Gastrocnemius medialis (tissue), 4 donors: Measurements from ENCODE around the gene EEFSEC. TPM values are rescaled to one million over a fixed set of nuclear protein-coding genes. Genes with fewer than 3 reads are reported as not detected.
A peak's percentile ranks its signal among the peaks of the same experiment; 100 is the strongest.

Source experiments
- ATAC-seq, 2 donors: fragments of 150-250 bp; one replicate each; pipeline ENCODE4 v1.9.1; 2016
- DNase-seq, 2 donors: peaks; one replicate each; pipeline ENCODE4 v3.0.0-alpha.2; 2019
- H3K27ac ChIP-seq, 4 donors: fragments of 200-600 bp; sonication (generic); 1 replicate in 1 of 4; 2 replicates in 3 of 4; pipeline ENCODE4 v1.5.1; 2016 to 2018; ENCODE audit warnings: mild to moderate bottlenecking in 2 of 4, moderate library complexity in 1 of 4
- H3K27me3 ChIP-seq, 3 donors: fragments of 200-600 bp; sonication (generic) in 2 of 3; 1 replicate in 1 of 3; 2 replicates in 2 of 3; pipeline versions ENCODE4 v1.5.1 to v1.6.0; 2016 to 2019; ENCODE audit warnings: mild to moderate bottlenecking in 1 of 3, moderate library complexity in 1 of 3
- H3K36me3 ChIP-seq, 2 donors: fragments of 200-600 bp; sonication (generic) in 1 of 2; one replicate each; pipeline ENCODE4 v1.5.1; 2017 to 2018
- H3K4me1 ChIP-seq, 2 donors: fragments of 200-600 bp; sonication (generic) in 1 of 2; one replicate each; pipeline ENCODE4 v1.5.1; 2016 to 2017; ENCODE audit warnings: mild to moderate bottlenecking in 2 of 2
- H3K4me3 ChIP-seq, 4 donors: fragments of 200-600 bp; sonication (generic) in 3 of 4; 1 replicate in 1 of 4; 2 replicates in 3 of 4; pipeline ENCODE4 v1.5.1; 2016 to 2019; ENCODE audit warnings: mild to moderate bottlenecking in 2 of 4
- H3K9me3 ChIP-seq, 3 donors: fragments of 200-600 bp; sonication (generic) in 2 of 3; 1 replicate in 1 of 3; 2 replicates in 2 of 3; pipeline ENCODE4 v1.5.1; 2016 to 2019
- CTCF ChIP-seq, 5 experiments: fragments of 450-650 bp in 3 of 5; fragments of 200-600 bp in 2 of 5; sonication (generic) in 2 of 5; IDR thresholded peaks in 4 of 5; conservative IDR thresholded peaks in 1 of 5; 1 replicate in 4 of 5; 2 replicates in 1 of 5; pipeline ENCODE4 v1.5.1; 2016 to 2019; ENCODE audit warnings: antibody characterized with exemption in 5 of 5, mild to moderate bottlenecking in 3 of 5, moderate library complexity in 3 of 5
- POLR2A ChIP-seq, 2 donors: fragments of 450-650 bp; IDR thresholded peaks; one replicate each; pipeline ENCODE4 v1.6.1; 2017; ENCODE audit warnings: antibody characterized with exemption in 2 of 2, mild to moderate bottlenecking in 2 of 2, moderate library complexity in 2 of 2
- in situ Hi-C, 4 donors: fragments of 200-750 bp; cut with MboI; loops; one replicate each; pipeline versions ENCODE4 v1.15.0 to v1.8.0; 2017; ENCODE audit warnings: low sequenced_read_pairs in 4 of 4
- intact Hi-C: fragments of 100-400 bp; cut with DNase I; formaldehyde crosslinking; loops from one replicate; pipeline ENCODE4 v1.15.1; 2023; ENCODE audit warnings: low total_unique reads
- total RNA-seq, 4 donors: library from RNA; depleted of rRNA; stranded (reverse); fragments of >200 nt; gene quantifications; one replicate each; pipeline versions ENCODE4 v1.1.0 to v1.2.3, GENCODE V29; 2016

The EEFSEC gene
- total RNA-seq, 4 donors from 2014 or later: 21.0 to 29.4 (median 23.4) TPM

- in situ Hi-C loops: no loop called here
- H3K27me3 ChIP-seq: no peaks in the 10 kb centered on the region
- DNase-seq (no peak), ATAC-seq (no peak)
- H3K4me3 ChIP-seq: no peak overlapping the region
- no peak overlapping the region for H3K27ac ChIP-seq
- no peak for TF ChIP-seq POLR2A (IDR thresholded peaks at IDR 0.05)
- peaks cover 10 to 14% of the 10 kb centered on the region in 2 donors for H3K4me1 ChIP-seq
- peaks cover 0 to 6% of the 10 kb centered on the region in 2 donors for H3K36me3 ChIP-seq
- H3K9me3 ChIP-seq: no peaks in the 10 kb centered on the region
- intact Hi-C loops: no loop called here
Measured at GRCh38 chr3:128163432-128163831, 10.2 kb downstream of the EEFSEC start.

DNA sequence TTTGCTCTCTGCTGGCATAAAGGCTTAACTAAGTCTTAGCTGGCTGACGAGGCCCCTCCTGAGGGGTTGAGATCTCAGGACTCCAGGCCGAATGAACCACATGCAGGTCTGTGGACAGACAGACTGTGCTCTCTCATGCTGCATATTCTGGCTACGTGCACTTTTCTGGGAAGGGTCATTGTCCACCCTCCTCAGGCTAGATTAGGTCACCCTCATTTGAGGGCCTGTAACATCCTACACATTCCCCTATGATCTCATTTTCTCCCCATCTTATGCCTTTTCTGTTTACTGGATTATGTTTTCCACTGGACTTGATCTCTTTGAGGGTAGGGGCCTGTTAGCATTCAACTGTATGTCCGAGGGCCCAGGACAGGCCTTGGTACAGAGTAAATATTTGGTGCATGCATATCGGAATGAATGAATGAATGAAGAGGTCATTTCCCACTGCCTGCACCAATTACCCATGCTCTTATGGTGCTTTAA is 13.7 kb downstream of the EEFSEC start:
- no peak for TF ChIP-seq CTCF (IDR thresholded peaks at IDR 0.05 in 4 of 5, conservative IDR thresholded peaks at IDR 0.05 in 1 of 5)
- no peak for TF ChIP-seq POLR2A (IDR thresholded peaks at IDR 0.05)
- H3K27ac ChIP-seq: no peak overlapping the region
- intact Hi-C loops (no loop called here), in situ Hi-C loops (no loop called here)
- DNase-seq (no peak), ATAC-seq (no peak)
- H3K27me3 ChIP-seq: no peaks in the 10 kb centered on the region
- H3K4me3 ChIP-seq: no peak overlapping the region
- H3K9me3 ChIP-seq: no peaks in the 10 kb centered on the region
- H3K36me3 ChIP-seq: no peaks in the 10 kb centered on the region
- H3K4me1 ChIP-seq: peaks cover 15 to 16% of the 10 kb centered on the region in 2 donors

- Histone ChIP-seq H3K4me1 (peaks cover 15 to 16% of the 10 kb centered on the region in 2 donors), H3K36me3 (no peaks in the 10 kb centered on the region), H3K4me3 (no peak overlapping the region), H3K9me3 (no peaks in the 10 kb centered on the region), H3K27me3 (no peaks in the 10 kb centered on the region), H3K27ac (peak overlapping the region in 1 of 4 donors; percentile 29)
- intact Hi-C loops (no loop called here), in situ Hi-C loops (no loop called here)
- TF ChIP-seq CTCF (IDR thresholded peaks at IDR 0.05 in 4 of 5, conservative IDR thresholded peaks at IDR 0.05 in 1 of 5) (no peak), POLR2A (IDR thresholded peaks at IDR 0.05) (no peak)
- ATAC-seq: no peak
- DNase-seq: no peak
Measured at GRCh38 chr3:128167646-128167972, 14.3 kb downstream of the EEFSEC start.

DNA sequence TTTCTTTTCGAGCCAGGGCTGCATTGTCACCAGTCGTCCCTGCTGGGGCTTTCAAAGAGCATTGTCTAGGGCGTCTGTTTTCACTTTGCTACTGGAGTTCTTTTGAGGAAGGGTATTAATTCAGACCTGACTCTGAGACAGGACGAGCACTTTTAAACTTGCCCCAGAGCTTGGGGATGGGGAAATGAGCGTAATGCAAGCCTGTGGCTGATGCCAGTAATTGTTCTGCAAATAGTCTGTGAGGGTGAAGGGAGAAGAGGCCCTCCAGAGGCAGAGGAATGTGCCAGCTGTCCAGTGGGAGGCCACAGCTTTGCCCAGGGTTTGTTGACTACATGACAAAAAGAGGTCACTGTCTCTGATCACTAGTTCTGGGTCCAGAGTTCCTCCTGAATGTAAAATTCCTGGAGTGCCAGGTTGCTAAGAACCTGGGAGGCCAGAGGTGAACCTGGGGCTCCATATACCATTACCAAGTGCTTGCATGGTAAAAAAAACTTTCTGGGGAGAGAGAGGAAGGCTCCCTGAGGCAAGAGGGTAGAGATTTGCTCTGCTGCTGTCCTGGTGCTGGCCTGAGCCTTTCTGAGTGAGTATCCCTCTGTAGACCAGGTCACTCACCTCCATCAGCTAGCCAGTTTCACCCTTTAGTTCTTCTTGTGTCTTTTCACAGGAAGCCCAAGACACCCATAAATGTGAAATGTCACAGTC is 14.8 kb downstream of the EEFSEC start:
- ATAC-seq (peak in 1 of 2 donors; percentile 75), DNase-seq (peak in 1 of 2 donors; percentile 24)
- in situ Hi-C loops (no loop called here), intact Hi-C loops (no loop called here)
- Histone ChIP-seq H3K9me3 (no peaks in the 10 kb centered on the region), H3K4me3 (no peak overlapping the region), H3K4me1 (peaks cover 15 to 16% of the 10 kb centered on the region in 2 donors), H3K27me3 (no peaks in the 10 kb centered on the region), H3K36me3 (no peaks in the 10 kb centered on the region), H3K27ac (peak overlapping the region; percentile 20 to 31 (median 26))
- TF ChIP-seq POLR2A (IDR thresholded peaks at IDR 0.05): no peak
- no peak for TF ChIP-seq CTCF (IDR thresholded peaks at IDR 0.05 in 4 of 5, conservative IDR thresholded peaks at IDR 0.05 in 1 of 5)

- TF ChIP-seq POLR2A (IDR thresholded peaks at IDR 0.05): no peak
- no peak for TF ChIP-seq CTCF (IDR thresholded peaks at IDR 0.05 in 4 of 5, conservative IDR thresholded peaks at IDR 0.05 in 1 of 5)
- no peaks in the 10 kb centered on the region for H3K27me3 ChIP-seq
- in situ Hi-C loops: no loop called here
- no peak overlapping the region for H3K4me3 ChIP-seq
- no peaks in the 10 kb centered on the region for H3K9me3 ChIP-seq
- H3K27ac ChIP-seq: peak overlapping the region in 1 of 4 donors; percentile 23
- no peak for DNase-seq
- no peak for ATAC-seq
- no peaks in the 10 kb centered on the region for H3K36me3 ChIP-seq
- intact Hi-C loops: no loop called here
- H3K4me1 ChIP-seq: peaks cover 18 to 19% of the 10 kb centered on the region in 2 donors
Measured at GRCh38 chr3:128168836-128169235, 15.6 kb downstream of the EEFSEC start.
